ENCODE data around the gene MAN2B1. TPM values are rescaled to one million over a fixed set of nuclear protein-coding genes. Genes with fewer than 3 reads are reported as not detected.
"Not testable (repeated sequence)": the region's sequence is repeated elsewhere in the genome, so short reads cannot be mapped to it uniquely, and the experiment has no call there.

MAN2B1 gene
- total RNA-seq, 1 experiment from 2014 or later: 84.4 TPM

DNA sequence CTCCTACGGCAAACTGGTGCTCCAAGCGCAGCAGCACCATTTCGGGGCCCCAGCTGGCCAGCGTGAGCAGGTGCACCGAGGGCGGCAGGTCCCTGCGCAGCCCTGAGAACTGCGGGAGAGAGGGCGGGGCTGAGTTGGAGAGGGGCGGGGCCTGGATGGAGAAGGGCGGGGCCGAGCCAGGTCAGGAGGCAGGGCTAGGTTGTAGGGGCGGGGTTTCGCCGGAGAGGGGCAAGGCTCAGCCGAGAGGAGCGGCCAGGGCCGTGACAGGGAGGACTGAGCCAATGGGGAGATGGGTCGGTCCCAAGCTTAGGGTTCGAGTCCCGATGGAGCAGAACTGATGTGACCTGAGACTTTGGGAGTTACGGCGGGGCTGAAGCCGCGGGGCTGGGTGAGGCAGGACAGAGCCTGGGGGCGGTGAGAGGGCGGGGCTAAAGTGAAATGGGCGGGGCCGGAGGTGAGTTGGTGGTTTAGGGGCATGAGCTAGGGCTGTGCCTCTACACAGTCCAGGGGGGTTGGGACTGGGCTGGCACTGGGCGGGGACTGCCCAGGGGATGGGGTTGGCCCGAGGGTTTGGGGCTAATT lies 19.0 kb downstream of the MAN2B1 start:
- DNase-seq: no peak
- TF ChIP-seq, protein P1, sequence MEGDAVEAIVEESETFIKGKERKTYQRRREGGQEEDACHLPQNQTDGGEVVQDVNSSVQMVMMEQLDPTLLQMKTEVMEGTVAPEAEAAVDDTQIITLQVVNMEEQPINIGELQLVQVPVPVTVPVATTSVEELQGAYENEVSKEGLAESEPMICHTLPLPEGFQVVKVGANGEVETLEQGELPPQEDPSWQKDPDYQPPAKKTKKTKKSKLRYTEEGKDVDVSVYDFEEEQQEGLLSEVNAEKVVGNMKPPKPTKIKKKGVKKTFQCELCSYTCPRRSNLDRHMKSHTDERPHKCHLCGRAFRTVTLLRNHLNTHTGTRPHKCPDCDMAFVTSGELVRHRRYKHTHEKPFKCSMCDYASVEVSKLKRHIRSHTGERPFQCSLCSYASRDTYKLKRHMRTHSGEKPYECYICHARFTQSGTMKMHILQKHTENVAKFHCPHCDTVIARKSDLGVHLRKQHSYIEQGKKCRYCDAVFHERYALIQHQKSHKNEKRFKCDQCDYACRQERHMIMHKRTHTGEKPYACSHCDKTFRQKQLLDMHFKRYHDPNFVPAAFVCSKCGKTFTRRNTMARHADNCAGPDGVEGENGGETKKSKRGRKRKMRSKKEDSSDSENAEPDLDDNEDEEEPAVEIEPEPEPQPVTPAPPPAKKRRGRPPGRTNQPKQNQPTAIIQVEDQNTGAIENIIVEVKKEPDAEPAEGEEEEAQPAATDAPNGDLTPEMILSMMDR (IDR thresholded peaks at IDR 0.05; ENCODE audit: unreplicated experiment): no peak
- Mint-ChIP-seq H3K27me3 (ENCODE audit: unreplicated experiment) (no peaks in the 10 kb centered on the region), H3K9me3 (ENCODE audit: low read depth, unreplicated experiment) (no peaks in the 10 kb centered on the region), H3K4me1 (ENCODE audit: low read depth, unreplicated experiment) (no peaks in the 10 kb centered on the region), H3K36me3 (ENCODE audit: insufficient read depth, unreplicated experiment) (peaks cover 30% of the 10 kb centered on the region), H3K27ac (ENCODE audit: unreplicated experiment) (no peak overlapping the region), H3K4me3 (ENCODE audit: low read depth, unreplicated experiment) (no peak overlapping the region)
- CTCF ChIA-PET: no interaction called here
- BruUV-seq (replicated peaks): no TSS peak
- intact Hi-C loops (cut with micrococcal nuclease; ENCODE audit: unreplicated experiment): no loop called here

DNA sequence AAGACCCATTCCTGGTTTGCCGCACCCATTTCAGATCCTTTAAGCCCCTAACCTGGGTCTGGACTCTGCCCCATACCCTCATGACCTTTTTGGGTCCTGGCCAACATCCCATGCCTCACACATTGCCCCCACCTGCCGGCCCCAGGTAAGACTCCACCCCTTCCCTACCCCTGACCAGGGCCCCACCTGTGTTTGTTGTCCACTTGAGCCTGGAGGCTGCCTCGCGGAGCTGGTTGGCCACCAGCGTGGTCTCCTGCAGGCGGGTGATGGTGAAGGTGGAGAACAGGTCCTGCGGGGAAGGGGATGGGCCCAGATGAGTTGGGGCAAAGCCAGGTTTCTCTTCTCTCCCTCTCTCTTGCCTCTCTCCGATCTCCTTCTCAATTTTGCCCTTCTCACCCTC lies 19.5 kb downstream of the MAN2B1 start:
- Mint-ChIP-seq H3K36me3 (ENCODE audit: insufficient read depth, unreplicated experiment) (peaks cover 27% of the 10 kb centered on the region), H3K27me3 (ENCODE audit: unreplicated experiment) (no peaks in the 10 kb centered on the region), H3K4me3 (ENCODE audit: low read depth, unreplicated experiment) (no peak overlapping the region), H3K4me1 (ENCODE audit: low read depth, unreplicated experiment) (no peaks in the 10 kb centered on the region), H3K9me3 (ENCODE audit: low read depth, unreplicated experiment) (no peaks in the 10 kb centered on the region), H3K27ac (ENCODE audit: unreplicated experiment) (no peak overlapping the region)
- CTCF ChIA-PET: no interaction called here
- TF ChIP-seq, protein P1 (IDR thresholded peaks at IDR 0.05; ENCODE audit: unreplicated experiment): no peak
- intact Hi-C loops (cut with micrococcal nuclease; ENCODE audit: unreplicated experiment): no loop called here
- no TSS peak for BruUV-seq (replicated peaks)
- DNase-seq: no peak

DNA sequence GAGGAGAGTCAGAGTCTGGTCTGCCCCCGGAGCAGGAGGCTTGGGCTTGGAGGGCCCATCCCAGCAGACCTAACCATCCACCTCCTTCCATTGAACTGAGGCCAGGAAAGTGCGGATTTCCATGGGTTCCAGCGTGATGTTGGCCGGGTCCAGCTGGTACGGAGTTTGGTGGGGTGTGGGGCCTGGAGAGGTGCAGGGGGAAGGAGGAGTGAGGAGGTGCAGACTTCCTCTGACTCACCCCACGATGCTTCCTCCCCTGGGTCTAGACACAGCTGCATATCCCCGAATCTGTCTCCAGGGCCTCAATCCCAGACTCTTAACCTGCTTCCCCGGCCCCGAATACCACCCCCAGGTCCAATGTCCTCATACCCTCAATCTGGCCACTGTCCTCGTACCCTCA lies 20.0 kb downstream of the MAN2B1 start:
- CTCF ChIA-PET: interaction anchor here (0.6 kb wide), 1 partner anchor 34 kb away, joined by 3 read pairs; no protein-coding TSS in a partner anchor
- peaks cover 23% of the 10 kb centered on the region for H3K36me3 Mint-ChIP-seq (ENCODE audit: insufficient read depth, unreplicated experiment)
- H3K9me3 Mint-ChIP-seq (ENCODE audit: low read depth, unreplicated experiment): no peaks in the 10 kb centered on the region
- H3K4me3 Mint-ChIP-seq (ENCODE audit: low read depth, unreplicated experiment): no peak overlapping the region
- TF ChIP-seq, protein P1 (IDR thresholded peaks at IDR 0.05; ENCODE audit: unreplicated experiment): no peak
- H3K4me1 Mint-ChIP-seq (ENCODE audit: low read depth, unreplicated experiment): no peaks in the 10 kb centered on the region
- DNase-seq: no peak
- no peak overlapping the region for H3K27ac Mint-ChIP-seq (ENCODE audit: unreplicated experiment)
- BruUV-seq (replicated peaks): no TSS peak
- intact Hi-C loops (cut with micrococcal nuclease; ENCODE audit: unreplicated experiment): no loop called here
- no peaks in the 10 kb centered on the region for H3K27me3 Mint-ChIP-seq (ENCODE audit: unreplicated experiment)

DNA sequence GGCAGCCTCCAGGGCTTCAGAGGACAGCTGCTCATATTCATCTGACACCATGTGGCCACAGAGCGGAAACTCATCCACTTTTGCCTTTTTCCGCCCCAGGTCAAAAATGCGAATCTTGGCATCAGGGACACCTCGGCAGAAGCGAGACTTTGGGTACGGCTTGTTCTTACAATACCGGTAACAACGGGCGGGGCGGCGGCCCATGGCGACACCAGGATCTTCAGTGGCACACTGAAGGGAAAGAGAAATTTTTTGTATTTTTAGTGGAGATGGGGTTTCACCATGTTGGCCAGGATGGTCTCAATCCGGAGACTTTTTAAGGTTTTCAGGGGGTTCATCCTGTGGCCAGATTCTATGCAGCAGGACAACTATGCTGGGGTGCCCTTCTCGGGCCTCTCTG lies 22.8 kb downstream of the MAN2B1 start:
- CTCF ChIA-PET; H3K4me1 Mint-ChIP-seq (ENCODE audit: low read depth, unreplicated experiment); H3K27me3 Mint-ChIP-seq (ENCODE audit: unreplicated experiment); intact Hi-C loops (cut with micrococcal nuclease; ENCODE audit: unreplicated experiment); H3K4me3 Mint-ChIP-seq (ENCODE audit: low read depth, unreplicated experiment); H3K9me3 Mint-ChIP-seq (ENCODE audit: low read depth, unreplicated experiment); BruUV-seq (replicated peaks); H3K27ac Mint-ChIP-seq (ENCODE audit: unreplicated experiment); DNase-seq: not testable (repeated sequence)
- H3K36me3 Mint-ChIP-seq (ENCODE audit: insufficient read depth, unreplicated experiment): peaks cover 18% of the 10 kb centered on the region

DNA sequence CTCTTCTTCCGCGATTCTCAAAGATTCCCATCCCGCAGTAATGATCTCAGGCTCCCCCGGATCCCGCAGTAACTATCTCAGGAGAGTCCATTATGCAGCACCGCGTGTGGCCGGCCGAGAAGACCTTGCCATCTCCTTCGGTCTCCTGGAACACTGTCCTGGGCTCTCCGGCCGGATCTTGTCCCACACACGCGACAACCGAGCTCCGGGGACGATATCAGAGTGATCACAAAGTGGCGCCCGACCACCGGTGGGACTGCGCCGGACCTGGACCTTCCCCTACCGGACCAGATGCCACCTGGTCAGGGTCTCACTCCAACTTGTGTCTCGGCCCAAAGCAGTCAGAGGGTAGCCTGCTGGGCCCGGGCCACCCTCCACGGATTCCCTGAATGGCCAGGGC lies 24.0 kb downstream of the MAN2B1 start:
- Mint-ChIP-seq H3K27ac (ENCODE audit: unreplicated experiment) (no peak overlapping the region), H3K36me3 (ENCODE audit: insufficient read depth, unreplicated experiment) (peaks cover 6% of the 10 kb centered on the region), H3K9me3 (ENCODE audit: low read depth, unreplicated experiment) (no peaks in the 10 kb centered on the region), H3K4me3 (ENCODE audit: low read depth, unreplicated experiment) (no peak overlapping the region), H3K4me1 (ENCODE audit: low read depth, unreplicated experiment) (no peaks in the 10 kb centered on the region), H3K27me3 (ENCODE audit: unreplicated experiment) (no peaks in the 10 kb centered on the region)
- TF ChIP-seq, protein P1 (IDR thresholded peaks at IDR 0.05; ENCODE audit: unreplicated experiment): no peak
- DNase-seq: no peak
- CTCF ChIA-PET: no interaction called here
- BruUV-seq (replicated peaks): no TSS peak
- intact Hi-C loops (cut with micrococcal nuclease; ENCODE audit: unreplicated experiment): no loop called here
